Stimulated activated CD8-positive, alpha-beta memory T cell treated with anti-CD3 and anti-CD28 coated beads, Interleukin-4, amount 100 ng/mL, for 4 hours (primary cell): ENCODE measurements around the gene AGBL1.

ENCODE experiments used
- DNase-seq, 2 donors: peaks; one replicate each; pipeline ENCODE4 v3.0.0-alpha.2; 2020; ENCODE audit warnings: low read depth in 2 of 2, low spot score in 1 of 2

Gene AGBL1

DNA sequence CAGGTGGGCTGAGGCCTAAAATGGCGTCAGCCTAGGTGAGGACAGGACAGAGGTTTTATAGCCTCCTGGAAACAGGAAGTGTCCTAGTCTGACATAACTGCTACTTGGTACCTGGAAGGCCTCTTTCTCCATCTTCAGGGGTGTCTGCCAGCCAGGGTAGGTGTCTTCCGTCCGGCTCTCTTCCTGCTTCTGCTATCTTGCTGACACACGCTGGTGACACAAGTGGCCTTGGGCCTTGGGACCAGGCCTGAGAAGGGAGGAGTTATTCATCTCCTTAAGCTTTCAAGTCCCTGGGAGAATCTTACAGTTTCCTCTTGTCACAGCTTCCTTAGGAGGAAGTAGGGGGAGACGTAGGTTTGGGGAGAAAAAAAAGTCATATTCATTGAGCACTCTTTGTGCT is 551.3 kb downstream of the AGBL1 start:
- DNase-seq = no peak

DNA sequence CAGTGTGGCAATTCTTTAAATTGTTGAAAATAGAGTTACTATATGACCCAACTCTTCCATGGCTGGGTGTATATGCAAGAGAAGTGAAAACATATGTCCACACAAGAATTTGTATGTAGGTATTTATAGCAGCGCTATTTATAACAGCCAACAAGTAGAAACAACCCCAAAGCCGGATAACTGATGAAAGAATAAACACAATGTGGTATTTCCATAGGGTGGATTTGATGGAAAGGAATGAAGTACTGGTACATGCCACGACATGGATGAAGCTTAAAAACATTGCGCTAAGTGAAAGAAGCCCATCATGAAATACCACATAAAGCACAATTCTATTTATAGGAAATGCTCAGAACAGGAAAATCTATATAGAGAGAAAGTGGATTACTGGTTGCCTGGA is 554.5 kb downstream of the AGBL1 start:
- DNase-seq = no peak

DNA sequence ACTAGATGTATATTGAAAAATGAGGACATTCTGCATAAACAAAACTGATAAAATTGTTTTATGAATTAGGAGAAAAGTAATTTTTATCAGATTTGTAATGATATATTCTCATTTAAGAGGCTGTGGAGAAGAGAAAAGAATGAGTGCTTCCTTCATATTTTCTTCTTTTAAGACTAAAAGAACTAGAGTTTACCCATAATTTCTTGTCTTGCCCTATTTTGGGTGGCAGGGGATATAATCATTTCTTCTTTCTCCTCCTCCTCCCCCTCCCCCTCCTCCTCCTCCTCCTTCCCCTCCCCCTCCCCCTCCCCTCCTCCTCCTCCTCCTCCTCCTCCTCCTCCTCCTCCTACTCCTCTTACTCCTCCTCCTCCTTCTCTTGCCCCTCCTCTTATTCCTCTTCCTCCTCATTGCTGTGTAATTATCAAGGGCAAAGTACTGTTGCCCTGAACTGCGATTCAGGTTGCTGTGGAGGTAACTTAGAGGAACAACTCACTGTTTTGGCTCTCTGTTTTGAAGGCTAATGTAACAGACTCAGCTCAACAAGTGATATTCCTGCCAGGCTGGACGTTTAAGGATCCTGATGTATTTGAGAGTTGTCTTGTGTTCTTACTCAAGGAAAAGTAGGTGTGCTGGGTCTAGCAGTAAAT is 555.4 kb downstream of the AGBL1 start:
- DNase-seq = no peak

DNA sequence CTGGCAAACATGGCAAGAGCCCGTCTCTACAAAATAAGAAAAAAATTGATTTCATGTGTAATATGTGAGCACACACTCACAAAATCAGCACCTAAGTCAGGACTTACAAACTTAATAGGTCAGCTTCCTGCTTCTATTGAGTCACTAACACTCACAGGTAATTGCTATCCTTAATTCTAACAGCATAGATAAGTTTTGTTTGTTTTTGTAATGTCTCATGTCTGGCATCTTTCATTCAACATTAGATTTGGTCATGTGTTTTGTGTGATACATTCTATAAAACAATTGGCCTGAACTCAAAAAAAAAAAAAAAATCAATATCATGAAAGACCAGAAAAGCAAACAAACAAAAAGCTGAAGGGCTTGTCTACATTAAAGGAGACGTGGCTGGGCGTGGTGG is 564.7 kb downstream of the AGBL1 start:
- DNase-seq = no peak

DNA sequence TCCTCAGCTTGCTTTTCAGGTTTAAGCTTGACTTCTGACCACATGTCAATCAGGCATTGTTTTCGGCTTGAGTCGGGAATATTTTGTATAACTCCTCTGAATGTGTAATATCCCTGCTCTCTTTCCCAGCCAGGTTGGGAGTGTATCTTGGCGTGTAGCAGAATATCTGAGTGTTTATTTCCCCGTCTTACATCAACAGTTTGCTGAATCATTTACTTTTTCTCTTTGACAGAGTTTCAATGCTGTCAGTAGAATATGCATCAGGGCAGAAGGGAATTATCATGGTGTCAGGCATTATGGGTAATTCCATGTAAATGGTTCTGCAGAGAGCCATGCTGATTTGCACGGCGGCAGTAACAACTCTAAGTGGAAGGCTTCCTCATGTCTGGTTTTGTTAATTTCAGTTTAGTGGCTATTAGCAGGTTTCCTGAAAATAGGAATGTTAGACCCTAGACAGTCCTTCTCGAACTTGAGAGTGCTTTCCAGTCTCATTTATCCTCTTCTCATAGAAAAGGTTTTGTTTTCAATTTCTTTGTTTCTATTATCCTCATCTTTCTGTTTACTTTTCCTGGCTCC is 566.3 kb downstream of the AGBL1 start:
- no peak for DNase-seq

DNA sequence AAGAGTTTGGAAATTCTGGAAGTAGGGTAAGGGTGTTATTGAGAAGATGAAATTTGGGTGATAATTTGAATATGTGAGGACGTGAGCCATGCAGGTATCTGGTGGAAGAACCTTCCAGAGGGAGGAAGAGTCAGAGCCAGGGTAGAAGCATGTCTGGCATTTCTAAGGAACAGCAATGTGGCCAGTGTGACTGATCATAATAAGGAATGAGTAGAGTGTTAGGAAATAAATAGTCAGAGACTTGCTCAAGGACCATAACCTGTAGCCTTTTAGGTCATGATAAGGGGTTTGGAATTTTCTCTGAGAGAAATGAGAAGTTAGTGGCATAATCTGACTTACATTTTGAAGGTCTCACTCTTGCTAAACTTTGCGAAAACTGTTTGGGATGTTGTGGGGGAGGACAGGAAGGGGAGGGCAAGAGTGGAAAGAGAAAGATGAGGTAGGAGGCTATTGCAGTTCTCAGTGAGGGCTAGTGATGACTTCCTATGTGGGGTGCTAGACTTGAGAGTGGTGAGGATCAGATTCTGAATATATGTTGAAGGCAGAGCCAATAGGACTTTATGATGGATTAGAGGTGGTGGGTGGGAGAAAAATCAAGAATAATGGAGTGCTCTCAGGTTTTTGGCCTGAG is 568.3 kb downstream of the AGBL1 start:
- DNase-seq = no peak

DNA sequence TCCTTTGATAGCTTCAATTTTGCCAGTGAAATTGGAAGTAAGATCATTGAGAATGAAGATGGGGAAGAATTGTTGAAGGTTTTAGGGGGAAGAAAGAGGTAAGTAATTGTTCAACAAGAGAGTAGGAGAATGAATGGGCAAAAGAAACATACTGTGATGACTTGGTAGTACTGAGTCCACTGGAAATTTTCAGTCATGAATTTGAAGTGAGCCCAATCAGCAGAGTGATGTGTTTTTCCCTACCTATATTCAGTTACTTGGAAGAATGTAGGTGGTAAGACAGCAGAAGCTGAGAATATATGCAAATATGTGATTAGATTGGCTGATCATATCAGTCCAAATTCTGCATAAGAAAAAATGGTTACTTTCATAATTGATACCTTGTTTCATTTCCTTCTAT is 569.6 kb downstream of the AGBL1 start:
- DNase-seq = no peak

DNA sequence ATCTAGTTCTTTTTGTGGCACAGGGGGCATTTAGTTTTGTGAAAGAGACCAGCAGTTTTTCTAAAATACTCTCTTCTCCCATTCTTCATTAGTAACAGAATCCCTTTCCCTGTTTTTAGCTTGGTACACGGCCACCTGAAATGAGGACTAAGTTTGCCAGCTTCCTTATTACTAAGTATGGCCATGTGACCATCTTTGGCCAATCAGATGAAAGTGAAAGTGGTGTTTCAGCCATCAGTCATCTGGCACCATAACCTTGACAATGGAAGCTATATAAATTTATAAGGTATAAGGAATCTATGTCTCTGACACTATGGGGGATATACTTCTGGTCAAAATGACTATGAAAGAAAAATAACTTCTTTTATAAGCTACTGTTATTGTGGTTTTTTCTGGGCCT is 570.4 kb downstream of the AGBL1 start:
- no peak for DNase-seq

DNA sequence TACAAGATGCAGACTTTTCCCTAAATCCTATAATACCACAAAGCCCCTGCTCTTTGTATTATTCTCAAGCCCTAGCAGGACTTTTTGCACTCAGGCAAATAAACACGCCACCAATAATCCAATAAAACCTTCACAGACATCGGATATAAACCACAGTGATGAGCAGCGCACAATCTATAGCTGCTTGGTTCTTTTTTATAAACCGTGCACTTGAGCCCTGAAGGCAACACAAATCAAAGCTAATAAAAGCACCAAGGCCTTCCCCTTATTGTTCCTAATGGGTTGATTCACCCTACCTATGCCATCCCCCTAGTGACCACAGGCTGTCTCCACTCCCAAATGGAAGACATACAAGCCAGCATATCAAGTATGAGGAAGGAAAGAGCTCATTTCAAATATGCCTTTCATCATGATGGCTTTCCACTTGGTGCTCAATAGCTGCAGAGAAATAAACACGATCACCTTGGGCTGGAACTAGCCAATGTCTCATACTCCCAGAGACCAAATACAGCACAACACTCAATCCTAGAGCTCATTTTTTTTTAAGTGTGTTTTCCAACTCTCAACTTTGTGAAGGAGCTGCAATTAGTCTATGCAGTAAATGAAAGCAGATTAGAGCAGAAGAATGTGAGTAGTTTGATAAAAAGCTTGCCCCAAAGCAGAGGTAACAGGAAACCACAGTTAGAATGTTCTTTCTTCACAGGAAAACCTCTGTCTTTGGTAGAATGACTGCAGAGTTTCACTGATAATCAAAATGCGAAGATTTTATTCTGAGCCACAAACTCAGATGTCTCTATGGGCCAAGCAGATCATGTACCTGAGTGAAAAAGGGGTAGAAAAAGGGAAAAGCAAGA is 573.9 kb downstream of the AGBL1 start:
- no peak for DNase-seq

DNA sequence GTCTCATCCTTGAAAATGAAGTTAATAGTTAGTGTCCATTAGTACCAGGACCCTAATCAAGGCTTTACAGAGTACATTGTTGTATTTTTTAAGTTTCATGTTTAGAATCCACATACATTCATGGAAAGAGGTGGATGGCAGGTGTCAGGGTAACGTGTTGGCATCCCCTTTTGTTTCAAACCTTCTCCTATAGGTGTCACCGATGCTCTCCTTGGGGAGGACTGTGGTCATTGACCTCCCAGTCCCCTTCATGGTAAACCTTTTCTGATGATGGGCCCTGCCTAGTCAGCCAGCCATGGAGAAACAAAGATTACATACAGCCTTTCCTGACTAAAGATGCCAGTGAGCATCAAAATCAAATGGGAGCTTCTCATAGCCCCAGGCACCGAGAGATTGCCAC is 574.8 kb downstream of the AGBL1 start:
- DNase-seq = no peak

DNA sequence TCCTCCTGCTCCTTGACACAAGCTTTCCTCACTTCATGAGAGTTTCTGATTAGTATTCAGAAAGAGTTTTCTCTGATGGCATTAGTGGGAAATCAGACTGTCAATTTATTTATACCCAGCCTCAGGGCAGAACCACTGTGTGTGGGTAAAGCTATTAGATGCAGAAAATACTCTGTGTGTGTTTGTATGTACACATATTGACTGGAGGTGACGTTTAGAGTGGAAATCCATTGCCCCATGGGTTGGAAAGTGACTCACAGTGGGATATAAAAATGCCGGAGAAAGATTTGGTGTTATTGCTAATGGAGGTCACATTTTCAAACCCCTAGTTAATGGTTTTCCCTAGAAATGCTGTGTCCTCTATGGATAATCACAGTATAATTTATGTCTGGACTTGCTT is 577.6 kb downstream of the AGBL1 start:
- no peak for DNase-seq

DNA sequence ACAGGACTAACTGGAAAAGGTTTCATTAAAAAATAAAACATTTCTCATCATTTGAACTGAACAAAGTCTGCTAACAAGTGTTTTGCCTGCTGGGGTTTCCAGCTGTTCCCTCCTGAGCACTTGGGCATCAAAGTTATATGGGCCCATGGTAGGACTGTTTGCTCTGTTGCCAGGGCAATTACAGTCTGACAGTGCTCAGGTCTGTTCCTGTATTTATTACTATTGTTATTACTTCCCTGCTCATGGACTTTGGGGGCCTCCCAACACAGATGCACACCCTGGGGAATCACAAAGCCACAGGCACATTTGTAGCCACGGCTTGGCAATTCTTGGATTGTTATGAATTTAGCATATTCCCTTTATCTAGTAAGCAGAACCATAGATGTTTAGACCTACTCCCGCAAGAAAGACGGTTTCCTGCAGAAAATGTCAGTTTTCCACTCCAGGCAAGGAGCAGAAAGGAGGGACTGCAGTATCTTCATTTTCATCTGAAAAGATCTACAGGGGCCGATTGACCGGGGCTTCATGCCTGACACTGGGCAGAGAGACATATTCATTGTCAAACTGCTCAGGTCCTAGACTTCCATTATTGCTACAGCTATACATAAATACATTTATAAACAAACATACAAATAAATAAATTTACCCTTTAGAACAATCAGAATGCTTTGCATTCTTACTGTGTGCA is 580.2 kb downstream of the AGBL1 start:
- no peak for DNase-seq

DNA sequence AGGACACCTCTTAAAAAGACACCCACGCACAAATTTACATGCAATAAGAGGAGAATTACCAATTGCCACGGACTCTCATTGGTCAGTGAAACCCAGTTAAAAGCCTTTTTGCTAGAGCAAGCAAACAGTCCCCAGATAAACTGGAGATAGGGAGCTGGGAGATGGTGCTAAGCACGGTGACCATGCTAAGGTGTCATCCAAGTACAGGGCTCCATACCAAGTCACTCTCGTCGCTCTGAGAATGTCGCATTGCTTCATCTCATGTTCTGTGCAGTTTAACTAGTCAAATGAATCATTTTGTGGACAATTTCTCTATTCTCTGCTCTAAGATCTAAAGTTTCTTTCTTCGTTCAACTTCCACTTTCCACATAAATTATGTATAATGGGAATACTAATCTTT is 581.9 kb downstream of the AGBL1 start:
- no peak for DNase-seq

DNA sequence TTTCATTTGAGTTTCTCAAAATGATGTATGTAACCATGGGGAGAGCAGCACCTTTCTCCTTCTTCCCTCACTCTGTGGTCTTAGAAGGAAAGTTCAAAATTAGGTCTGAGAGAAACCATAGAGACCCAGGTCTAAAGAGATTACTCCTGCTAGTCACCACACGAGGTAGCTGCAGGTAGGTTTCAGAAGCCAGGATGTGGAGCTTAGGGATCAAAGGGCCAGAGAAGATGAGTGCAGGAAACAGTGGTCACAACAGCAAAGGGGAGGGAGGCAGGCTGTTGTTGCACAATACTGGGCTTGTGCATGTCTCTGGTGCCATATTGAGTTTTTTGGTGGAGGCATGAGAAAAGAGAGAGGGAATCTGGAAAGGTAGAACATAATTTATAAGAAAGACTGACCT is 583.6 kb downstream of the AGBL1 start:
- DNase-seq = no peak

DNA sequence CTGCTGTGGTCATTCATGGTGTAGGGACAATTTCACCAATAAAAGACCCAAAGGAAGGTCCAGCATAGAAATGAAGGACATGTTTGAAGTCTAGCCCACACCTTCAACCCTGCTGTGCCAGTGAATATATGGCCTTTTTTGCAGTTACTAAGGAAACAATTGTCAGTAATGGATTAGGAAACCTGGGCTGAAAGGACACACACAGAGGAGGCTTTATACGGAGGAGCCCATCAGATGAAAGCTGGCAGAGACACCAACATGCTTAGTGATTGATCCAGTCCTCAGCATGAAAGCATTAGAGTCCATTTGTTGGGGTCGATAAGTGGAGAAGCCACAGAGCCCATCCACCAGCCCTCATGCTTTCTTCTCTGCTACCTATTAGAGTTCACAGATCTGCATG is 584.3 kb downstream of the AGBL1 start:
- no peak for DNase-seq

DNA sequence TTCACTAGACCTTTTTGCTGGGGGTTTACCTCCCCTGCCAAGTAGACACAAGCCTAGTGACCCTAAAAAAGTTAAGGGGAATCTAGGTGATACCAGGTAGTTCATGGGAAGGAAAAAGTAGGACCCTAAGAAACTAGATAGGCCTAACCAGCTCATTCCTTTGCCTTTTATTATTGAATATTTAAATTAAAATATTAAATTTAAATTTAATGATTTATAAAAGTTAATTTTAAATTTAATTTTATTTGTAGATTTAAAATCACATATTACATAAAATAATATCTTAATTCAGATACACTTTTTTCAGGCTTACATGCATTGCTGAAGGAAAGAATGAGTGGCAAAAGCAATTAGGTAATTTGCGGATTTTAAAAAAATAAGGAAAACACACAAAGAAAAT is 584.9 kb downstream of the AGBL1 start:
- DNase-seq = no peak

DNA sequence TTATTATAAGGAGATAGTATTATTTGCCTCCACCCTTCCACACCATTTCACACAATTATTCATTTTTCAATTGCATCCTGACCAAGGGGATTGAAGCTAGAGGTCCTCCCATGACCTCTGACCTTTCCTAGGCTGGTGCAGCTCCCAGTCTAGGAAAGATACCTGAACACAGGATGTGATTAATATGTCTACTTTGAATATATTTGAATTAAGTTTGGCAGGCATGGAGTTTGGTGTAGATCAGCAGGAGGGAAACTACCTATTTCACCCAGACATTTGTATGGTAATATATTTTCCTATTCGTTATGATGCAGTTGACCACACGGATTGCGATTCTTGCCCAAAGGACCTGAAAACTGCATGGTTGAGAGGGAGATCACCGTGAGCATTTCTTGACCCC is 596.3 kb downstream of the AGBL1 start:
- no peak for DNase-seq

DNA sequence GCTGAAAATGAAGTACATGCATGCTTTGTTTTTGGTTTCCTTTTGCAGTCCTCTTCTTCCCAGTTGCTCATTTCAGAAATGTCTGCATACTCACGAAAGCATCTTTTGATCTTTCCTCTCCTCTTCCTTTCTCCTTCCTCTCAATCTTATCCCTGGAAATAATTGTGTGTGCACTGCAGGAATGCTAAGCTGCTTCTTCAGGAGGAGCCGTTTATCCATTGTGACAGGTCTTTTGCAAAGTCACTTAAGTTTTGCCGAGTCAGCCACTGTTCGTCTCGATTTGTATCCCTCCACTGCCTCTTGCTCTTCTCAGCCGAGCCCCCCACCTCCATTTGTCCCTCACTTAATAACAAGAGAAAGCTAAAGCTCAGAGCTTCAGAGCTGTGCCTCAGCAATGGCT is 597.6 kb downstream of the AGBL1 start:
- DNase-seq = no peak

DNA sequence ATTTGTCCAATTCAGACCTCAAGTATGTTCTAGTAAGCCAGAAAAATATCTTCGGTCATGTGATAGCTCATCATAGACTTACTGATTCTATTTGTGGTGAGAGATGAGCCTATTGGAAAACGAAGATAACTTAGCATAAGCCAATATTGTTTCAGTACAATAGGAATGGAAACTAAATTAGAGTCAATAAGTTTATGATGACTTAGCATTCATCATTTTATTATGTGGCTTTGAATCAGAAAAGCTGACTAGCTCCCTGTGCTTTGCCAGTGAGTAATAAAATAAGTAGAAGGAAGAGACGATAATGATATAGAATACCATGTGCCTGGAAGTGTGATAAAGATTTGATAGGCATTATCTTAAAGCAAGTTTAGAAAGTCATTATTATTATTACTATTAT is 605.6 kb downstream of the AGBL1 start:
- DNase-seq = no peak

DNA sequence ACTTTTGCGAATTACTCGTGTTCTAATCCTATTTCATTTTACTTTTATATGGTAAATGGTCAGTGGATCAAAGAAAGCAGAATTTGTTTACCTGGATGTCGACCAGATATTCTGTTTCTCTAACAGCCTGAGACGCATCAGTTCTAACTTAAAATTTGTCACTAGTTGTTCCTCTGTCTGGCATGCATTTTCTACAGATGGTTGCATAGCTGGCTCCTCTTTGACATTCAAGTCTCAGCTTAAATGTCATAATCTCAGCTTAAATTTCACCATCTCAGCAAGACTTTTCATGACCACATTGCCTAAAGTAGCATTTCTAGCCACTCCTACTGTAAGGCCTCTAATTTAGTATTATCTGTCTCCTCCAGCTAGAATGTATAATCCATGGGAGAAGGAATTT is 609.3 kb downstream of the AGBL1 start:
- no peak for DNase-seq

DNA sequence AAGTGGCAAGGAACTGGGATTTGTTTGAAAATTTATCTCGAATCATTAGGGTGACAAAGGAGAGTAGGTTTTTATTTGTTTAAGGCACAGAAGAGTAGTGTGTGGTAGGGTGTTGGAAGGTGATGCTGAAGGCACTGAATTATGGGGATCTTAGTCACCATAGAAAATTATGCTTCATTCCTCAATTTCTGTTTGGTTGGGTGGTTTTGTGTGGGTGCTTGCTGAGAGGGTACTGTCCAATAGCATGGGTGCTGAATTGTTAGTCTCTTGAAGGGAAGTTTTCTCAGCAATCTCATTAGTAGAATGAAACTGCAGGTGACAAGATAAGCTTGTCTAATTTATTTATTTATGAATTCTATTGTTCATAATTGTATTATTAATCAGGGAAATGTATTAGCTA is 610.9 kb downstream of the AGBL1 start:
- no peak for DNase-seq
